GM18868 (cell line): Measurements from ENCODE around the gene ABCF1.
A peak's percentile ranks its signal among the peaks of the same experiment; 100 is the strongest.
"Not testable (repeated sequence)": the region's sequence is repeated elsewhere in the genome, so short reads cannot be mapped to it uniquely, and the experiment has no call there.

Source experiments
- ATAC-seq: cut with Tn5 transposase; IDR thresholded peaks from one replicate; pipeline ENCODE4 v1.9.1; 2021; ENCODE audit warnings: mild to moderate bottlenecking, moderate library complexity; ENCODE audit not compliant: unreplicated experiment

The ABCF1 gene

GRCh38 chr6:30571075-30571761 is at the start of gene ABCF1:
Gene ABCF1 (plus strand): TSS chr6:30571442. CDS start chr6:30571488, 46 bp downstream.
- ATAC-seq: peak; percentile 92

GRCh38 chr6:30521952-30522351 is 49.3 kb upstream of the ABCF1 start:
- not testable (repeated sequence) for ATAC-seq

GRCh38 chr6:30526444-30526843 is 44.8 kb upstream of the ABCF1 start:
- not testable (repeated sequence) for ATAC-seq

- ATAC-seq: not testable (repeated sequence)
Observed at GRCh38 chr6:30529349-30529875, 41.8 kb upstream of the ABCF1 start.

- ATAC-seq: no peak
Observed at GRCh38 chr6:30530014-30530413, 41.2 kb upstream of the ABCF1 start.

GRCh38 chr6:30533460-30534294 is 37.6 kb upstream of the ABCF1 start:
- ATAC-seq: no peak

- no peak for ATAC-seq
Observed at GRCh38 chr6:30537931-30538330, 33.3 kb upstream of the ABCF1 start.

- peak; percentile 51 for ATAC-seq
Observed at GRCh38 chr6:30541515-30542403, 29.5 kb upstream of the ABCF1 start.

GRCh38 chr6:30542404-30542725 is 28.9 kb upstream of the ABCF1 start:
- no peak for ATAC-seq

GRCh38 chr6:30542915-30543314 is 28.3 kb upstream of the ABCF1 start:
- ATAC-seq: no peak

GRCh38 chr6:30543821-30544220 is 27.4 kb upstream of the ABCF1 start:
- ATAC-seq: no peak

- no peak for ATAC-seq
Observed at GRCh38 chr6:30544666-30545272, 26.5 kb upstream of the ABCF1 start.

GRCh38 chr6:30547454-30547853 is 23.8 kb upstream of the ABCF1 start:
- no peak for ATAC-seq

GRCh38 chr6:30548375-30548774 is 22.9 kb upstream of the ABCF1 start:
- ATAC-seq: no peak

- ATAC-seq: no peak
Observed at GRCh38 chr6:30554404-30554803, 16.8 kb upstream of the ABCF1 start.

GRCh38 chr6:30554962-30555815 is 16.1 kb upstream of the ABCF1 start:
- ATAC-seq: no peak

- ATAC-seq: no peak
Observed at GRCh38 chr6:30555816-30556065, 15.5 kb upstream of the ABCF1 start.

- peak; percentile 71 for ATAC-seq
Observed at GRCh38 chr6:30556066-30556905, 15.0 kb upstream of the ABCF1 start, which contains the start of gene GNL1. Gene GNL1 (minus strand): TSS chr6:30556489. CDS start chr6:30556203, 286 bp downstream.
